IMR-90 (cell line): Measurements from ENCODE around the gene PABPC1L. TPM values are rescaled to one million over a fixed set of nuclear protein-coding genes. Genes with fewer than 3 reads are reported as not detected.

Experiments
- ATAC-seq: fragments of 200-7000 bp; cut with Tn5 transposase; 2 replicates; pipeline ENCODE4 v1.9.1; 2020; ENCODE audit warnings: low read depth, mild to moderate bottlenecking, moderate library complexity
- BruUV-seq: library from RNA; stranded (reverse); fragments of 400-500 nt; replicated peaks from 2 replicates; lab custom pipeline; 2021; lab: Mats Ljungman, UMichigan
- CTCF ChIA-PET: fragments of 300-600 bp; formaldehyde crosslinking; extraction: SDS; loops from one replicate; lab custom pipeline; 2021; ENCODE audit warnings: antibody characterized with exemption; lab: Yijun Ruan, JAX
- POLR2A ChIA-PET: fragments of 300-600 bp; sonication (Branson Sonifier 250); formaldehyde crosslinking; loops from one replicate; lab custom pipeline; 2022; ENCODE audit warnings: antibody characterized with exemption; ENCODE audit not compliant: unreplicated experiment; lab: Charles Lee
- DNase-seq: peaks from one replicate; pipeline ENCODE4 v3.0.0; 2013
- H2AFZ ChIP-seq: replicated peaks from 2 replicates; pipeline ENCODE3; 2013; ENCODE audit warnings: low read length, mild to moderate bottlenecking; ENCODE audit not compliant: poor library complexity
- H2AK5ac ChIP-seq: 2 replicates; pipeline ENCODE4 v1.6.1; 2013; ENCODE audit warnings: low read depth, low read length, inconsistent platforms
- H2AK9ac ChIP-seq: replicated peaks from 2 replicates; pipeline ENCODE3; 2013; ENCODE audit warnings: mild to moderate bottlenecking, low read depth, low read length, moderate library complexity; ENCODE audit not compliant: poor library complexity
- H2BK120ac ChIP-seq: 2 replicates; pipeline ENCODE4 v1.6.1; 2013; ENCODE audit warnings: low read depth, low read length, inconsistent platforms
- H2BK15ac ChIP-seq: 3 replicates; pipeline ENCODE4 v1.6.1; 2013; ENCODE audit warnings: low read depth, low read length, inconsistent platforms
- H2BK20ac ChIP-seq: 2 replicates; pipeline ENCODE4 v1.6.1; 2013; ENCODE audit warnings: low read depth, mild to moderate bottlenecking, inconsistent platforms, low read length, moderate library complexity
- H2BK5ac ChIP-seq: 2 replicates; pipeline ENCODE4 v1.6.1; 2013; ENCODE audit warnings: mild to moderate bottlenecking, low read depth, low read length, inconsistent platforms; ENCODE audit not compliant: poor library complexity, severe bottlenecking
- H3K14ac ChIP-seq: replicated peaks from 2 replicates; pipeline ENCODE4 v1.6.1; 2013; ENCODE audit warnings: low read depth, low read length, inconsistent platforms
- H3K18ac ChIP-seq: 2 replicates; pipeline ENCODE4 v1.6.1; 2013; ENCODE audit warnings: low read depth, low read length, control low read depth
- H3K23ac ChIP-seq: 2 replicates; pipeline ENCODE4 v1.6.1; 2013; ENCODE audit warnings: low read depth, low read length, inconsistent platforms
- H3K27ac ChIP-seq: 2 replicates; pipeline ENCODE4 v1.5.1; 2013; ENCODE audit warnings: mild to moderate bottlenecking, control low read depth, low read length; ENCODE audit not compliant: insufficient read depth
- H3K27me3 ChIP-seq: 2 replicates; pipeline ENCODE4 v1.6.1; 2013; ENCODE audit warnings: low read length; ENCODE audit not compliant: control insufficient read depth, insufficient read depth
- H3K36me3 ChIP-seq: 2 replicates; pipeline ENCODE4 v1.6.1; 2013; ENCODE audit warnings: low read length, mixed read lengths; ENCODE audit not compliant: control insufficient read depth, insufficient read depth
- H3K4ac ChIP-seq: 2 replicates; pipeline ENCODE4 v1.6.1; 2013; ENCODE audit warnings: low read depth, low read length, inconsistent platforms
- H3K4me1 ChIP-seq: 2 replicates; pipeline ENCODE4 v1.6.1; 2013; ENCODE audit warnings: low read length, mixed read lengths; ENCODE audit not compliant: control insufficient read depth, insufficient read depth
- H3K4me2 ChIP-seq: 2 replicates; pipeline ENCODE4 v1.6.1; 2013; ENCODE audit warnings: low read depth, mild to moderate bottlenecking, control low read depth, low read length, moderate library complexity
- H3K4me3 ChIP-seq: 2 replicates; pipeline ENCODE4 v1.5.1; 2013; ENCODE audit warnings: low read depth, mild to moderate bottlenecking, control low read depth, low read length, moderate library complexity; ENCODE audit not compliant: insufficient read depth
- H3K56ac ChIP-seq: 2 replicates; pipeline ENCODE4 v1.6.1; 2013; ENCODE audit warnings: low read length, inconsistent platforms; ENCODE audit not compliant: insufficient read depth; ENCODE audit errors: extremely low read depth
- H3K79me1 ChIP-seq, 2 experiments: 2 replicates each; pipeline ENCODE4 v1.6.1; 2013; ENCODE audit warnings: low read length in 2 of 2, inconsistent platforms in 1 of 2, low read depth in 1 of 2
- H3K9ac ChIP-seq: 2 replicates; pipeline ENCODE4 v1.6.1; 2013; ENCODE audit warnings: low read depth, low read length, control low read depth
- H3K9me1 ChIP-seq: 2 replicates; pipeline ENCODE4 v1.6.1; 2013; ENCODE audit warnings: low read length, inconsistent platforms; ENCODE audit not compliant: insufficient read depth
- H3K9me3 ChIP-seq: 2 replicates; pipeline ENCODE4 v1.6.1; 2013; ENCODE audit warnings: low read length; ENCODE audit not compliant: control insufficient read depth, insufficient read depth
- H4K20me1 ChIP-seq: 2 replicates; pipeline ENCODE4 v1.6.1; 2013; ENCODE audit warnings: low read length, inconsistent platforms; ENCODE audit not compliant: insufficient read depth
- H4K5ac ChIP-seq: 2 replicates; pipeline ENCODE4 v1.6.1; 2013; ENCODE audit warnings: mild to moderate bottlenecking, low read depth, low read length, control low read depth
- H4K8ac ChIP-seq, 2 experiments: 2 replicates each; pipeline ENCODE4 v1.6.1; 2013; ENCODE audit warnings: low read depth in 2 of 2, low read length in 2 of 2, control low read depth in 1 of 2, inconsistent platforms in 1 of 2
- H4K91ac ChIP-seq: 2 replicates; pipeline ENCODE4 v1.6.1; 2013; ENCODE audit warnings: low read depth, low read length, inconsistent platforms; ENCODE audit not compliant: insufficient read depth
- BHLHE40 ChIP-seq: fragments of 150-350 bp; IDR thresholded peaks from 2 replicates; pipeline ENCODE4 v1.6.1; 2016; ENCODE audit warnings: mild to moderate bottlenecking, low read depth, low read length
- CEBPB ChIP-seq: IDR thresholded peaks from 2 replicates; pipeline ENCODE4 v1.6.1; 2012; ENCODE audit warnings: low read depth, low read length, improper control_type of control experiment
- CHD1 ChIP-seq: IDR thresholded peaks from 2 replicates; pipeline ENCODE4 v1.6.1; 2012; ENCODE audit warnings: low read depth, low read length, improper control_type of control experiment
- FOS ChIP-seq: fragments of 150-350 bp; IDR thresholded peaks from 2 replicates; pipeline ENCODE4 v1.6.1; 2016; ENCODE audit warnings: low read depth, low read length
- MAFK ChIP-seq: IDR thresholded peaks from 2 replicates; pipeline ENCODE4 v1.6.1; 2012; ENCODE audit warnings: low read depth, low read length, improper control_type of control experiment
- MAZ ChIP-seq: IDR thresholded peaks from 2 replicates; pipeline ENCODE4 v1.6.1; 2012; ENCODE audit warnings: low read depth, mild to moderate bottlenecking, low read length, improper control_type of control experiment, moderate library complexity, borderline replicate concordance
- MXI1 ChIP-seq: IDR thresholded peaks from 2 replicates; pipeline ENCODE4 v1.6.1; 2012; ENCODE audit warnings: low read depth, mild to moderate bottlenecking, low read length, moderate library complexity, borderline replicate concordance
- NFE2L2 ChIP-seq: fragments of 150-350 bp; IDR thresholded peaks from 2 replicates; pipeline ENCODE4 v1.6.1; 2016; ENCODE audit warnings: low read depth, mild to moderate bottlenecking, low read length
- POLR2A ChIP-seq: IDR thresholded peaks from 2 replicates; pipeline ENCODE4 v1.6.1; 2012; ENCODE audit warnings: mild to moderate bottlenecking, low read depth, low read length
- RAD21 ChIP-seq: IDR thresholded peaks from 2 replicates; pipeline ENCODE4 v1.6.1; 2012; ENCODE audit warnings: low read length, improper control_type of control experiment
- RCOR1 ChIP-seq: IDR thresholded peaks from 2 replicates; pipeline ENCODE4 v1.6.1; 2012; ENCODE audit warnings: mild to moderate bottlenecking, low read length, improper control_type of control experiment; ENCODE audit not compliant: insufficient replicate concordance
- RFX5 ChIP-seq: IDR thresholded peaks from 2 replicates; pipeline ENCODE4 v1.8.0; 2012; ENCODE audit warnings: low read depth, mild to moderate bottlenecking, low read length, moderate library complexity
- SMC3 ChIP-seq: fragments of 150-350 bp; IDR thresholded peaks from 2 replicates; pipeline ENCODE4 v1.6.1; 2016; ENCODE audit warnings: low read depth, mild to moderate bottlenecking, antibody characterized with exemption, low read length, moderate library complexity
- USF2 ChIP-seq: fragments of 150-350 bp; IDR thresholded peaks from 2 replicates; pipeline ENCODE4 v1.6.1; 2017; ENCODE audit warnings: mild to moderate bottlenecking, antibody characterized with exemption, low read length, low read depth
- WGBS, 2 experiments: methylation state at CpG; one replicate each; pipeline versions ENCODE4 v1.1.5 to v1.1.7; 2013; ENCODE audit warnings: missing lambda C conversion rate in 2 of 2; ENCODE audit not compliant: insufficient read length in 1 of 2; ENCODE audit errors: extremely low coverage in 2 of 2; 5-methylcytosine and 5-hydroxymethylcytosine counted together
- dilution Hi-C: fragments of 300-500 bp; cut with HindIII; formaldehyde crosslinking; loops from one replicate; pipeline ENCODE4 v1.14.3; 2018; ENCODE audit warnings: low sequenced_read_pairs; ENCODE audit not compliant: unreplicated experiment
- in situ Hi-C: fragments of 300-500 bp; cut with MboI; formaldehyde crosslinking; loops from 3 replicates; pipeline ENCODE4 v1.14.3; 2019; ENCODE audit warnings: low sequenced_read_pairs, inconsistent platforms, mixed read lengths
- intact Hi-C: fragments of 100-400 bp; cut with micrococcal nuclease; formaldehyde crosslinking; loops from 2 replicates; pipeline ENCODE4 v1.10.0; 2022
- polyA plus RNA-seq, 3 experiments: library from polyadenylated mRNA; depleted of rRNA; stranded (reverse); fragments of >200 nt; gene quantifications; 2 replicates each; pipeline ENCODE4 v1.2.3, GENCODE V29; 2012; ENCODE audit warnings: low replicate concordance in 1 of 3
- total RNA-seq: library from RNA; depleted of rRNA; stranded (reverse); fragments of >200 nt; gene quantifications from 2 replicates; pipeline ENCODE4 v1.2.3, GENCODE V29; 2012
- TF ChIP-seq, protein P1 (sequence below): conservative IDR thresholded peaks from 2 replicates; pipeline ENCODE4 v1.5.1; 2012; ENCODE audit warnings: mild to moderate bottlenecking, low read depth, low read length, improper control_type of control experiment

PABPC1L gene
- total and polyA plus RNA-seq, 2 of the 4 experiments (the other 2 are of a cell fraction) = 6.1 to 82.4 TPM

GRCh38 chr20:44883214-44883902 is 26.5 kb upstream of the PABPC1L start:
- peaks cover 2% of the 10 kb centered on the region for H3K4me1 ChIP-seq
- intact Hi-C loops = loop anchor here (10.0 kb wide), 1 partner anchor 669 kb away; the partner anchor contains the start of gene OSER1
- H4K8ac ChIP-seq = no peak overlapping the region
- H4K91ac ChIP-seq = no peak overlapping the region
- H3K79me1 ChIP-seq = peaks cover 0 to 5% of the 10 kb centered on the region in 2 experiments; a peak in 2 of 4 replicates
- no peak overlapping the region for H2BK20ac ChIP-seq
- H3K4ac ChIP-seq = no peak overlapping the region
- H4K5ac ChIP-seq = no peak overlapping the region
- H2AFZ ChIP-seq = no peak overlapping the region
- no peak overlapping the region for H3K27ac ChIP-seq
- no peaks in the 10 kb centered on the region for H3K27me3 ChIP-seq
- ChIA-PET POLR2A (no interaction called here), CTCF (no interaction called here)
- no peak overlapping the region for H2BK15ac ChIP-seq
- H3K18ac ChIP-seq = no peak overlapping the region
- H2BK120ac ChIP-seq = no peak overlapping the region
- no peaks in the 10 kb centered on the region for H3K36me3 ChIP-seq
- H3K23ac ChIP-seq = no peak overlapping the region
- no peak overlapping the region for H3K56ac ChIP-seq
- H3K9me1 ChIP-seq = no peaks in the 10 kb centered on the region
- no TSS peak for BruUV-seq
- TF ChIP-seq USF2 (no peak), MAZ (no peak), MXI1 (no peak), POLR2A (no peak), CEBPB (no peak), SMC3 (no peak), NFE2L2 (no peak), MAFK (no peak), RCOR1 (no peak), FOS (no peak), RFX5 (no peak), BHLHE40 (no peak), RAD21 (no peak), CHD1 (no peak)
- TF ChIP-seq, protein P1, sequence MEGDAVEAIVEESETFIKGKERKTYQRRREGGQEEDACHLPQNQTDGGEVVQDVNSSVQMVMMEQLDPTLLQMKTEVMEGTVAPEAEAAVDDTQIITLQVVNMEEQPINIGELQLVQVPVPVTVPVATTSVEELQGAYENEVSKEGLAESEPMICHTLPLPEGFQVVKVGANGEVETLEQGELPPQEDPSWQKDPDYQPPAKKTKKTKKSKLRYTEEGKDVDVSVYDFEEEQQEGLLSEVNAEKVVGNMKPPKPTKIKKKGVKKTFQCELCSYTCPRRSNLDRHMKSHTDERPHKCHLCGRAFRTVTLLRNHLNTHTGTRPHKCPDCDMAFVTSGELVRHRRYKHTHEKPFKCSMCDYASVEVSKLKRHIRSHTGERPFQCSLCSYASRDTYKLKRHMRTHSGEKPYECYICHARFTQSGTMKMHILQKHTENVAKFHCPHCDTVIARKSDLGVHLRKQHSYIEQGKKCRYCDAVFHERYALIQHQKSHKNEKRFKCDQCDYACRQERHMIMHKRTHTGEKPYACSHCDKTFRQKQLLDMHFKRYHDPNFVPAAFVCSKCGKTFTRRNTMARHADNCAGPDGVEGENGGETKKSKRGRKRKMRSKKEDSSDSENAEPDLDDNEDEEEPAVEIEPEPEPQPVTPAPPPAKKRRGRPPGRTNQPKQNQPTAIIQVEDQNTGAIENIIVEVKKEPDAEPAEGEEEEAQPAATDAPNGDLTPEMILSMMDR = no peak
- no peak overlapping the region for H3K4me3 ChIP-seq
- no peak overlapping the region for H3K4me2 ChIP-seq
- in situ Hi-C loops = no loop called here
- no peak overlapping the region for H3K14ac ChIP-seq
- H3K9me3 ChIP-seq = no peaks in the 10 kb centered on the region
- H4K20me1 ChIP-seq = peaks cover 25% of the 10 kb centered on the region
- dilution Hi-C loops = no loop called here
- ATAC-seq (no peak), DNase-seq (no peak)
- H3K9ac ChIP-seq = no peak overlapping the region
- H2AK9ac ChIP-seq = no peak overlapping the region
- no peak overlapping the region for H2AK5ac ChIP-seq
- no peak overlapping the region for H2BK5ac ChIP-seq
- 20% methylated on average over 1 of the region's 7 CpGs; no CpG with 5 or more reads in 1 of the 2 experiments for WGBS, 2 experiments
